ENCODE data around the gene EPB42.

GRCh38 chr15:43230640-43231115, 9.9 kb upstream of the EPB42 start:
- TF ChIP-seq EZH2 (IDR thresholded peaks at IDR 0.05; ENCODE audit: borderline replicate concordance, low read depth, low read length, severe bottlenecking): no peak
- TF ChIP-seq CTCF (IDR thresholded peaks at IDR 0.05; ENCODE audit: borderline replicate concordance, extremely low read depth, low read length, poor library complexity, severe bottlenecking): no peak

All from DND-41 (cell line).